ENCODE results near the gene KCNMA1. TPM values are rescaled to one million over a fixed set of nuclear protein-coding genes. Genes with fewer than 3 reads are reported as not detected.

The KCNMA1 gene
- polyA plus RNA-seq, 1 donor from 2014 or later: 60.8 TPM

- no peaks in the 10 kb centered on the region for H3F3A ChIP-seq (ENCODE audit: insufficient read depth, low read length, poor library complexity, severe bottlenecking)
- no peak overlapping the region for H3K27ac ChIP-seq (ENCODE audit: low read length)
- H3K9ac ChIP-seq (ENCODE audit: low read length): no peak overlapping the region
- H3K9me3 ChIP-seq (ENCODE audit: low read length): no peaks in the 10 kb centered on the region
- H3K36me3 ChIP-seq (ENCODE audit: insufficient read depth, low read length): no peaks in the 10 kb centered on the region
- no peaks in the 10 kb centered on the region for H3K79me2 ChIP-seq (replicated peaks; ENCODE audit: insufficient read depth, low read length)
- no peak overlapping the region for H3K4me2 ChIP-seq (ENCODE audit: low read length)
- H3K4me3 ChIP-seq (ENCODE audit: low read length): no peak overlapping the region
- H3K27me3 ChIP-seq (ENCODE audit: insufficient read depth, low read depth, low read length): no peaks in the 10 kb centered on the region
- no peak overlapping the region for H2AFZ ChIP-seq (ENCODE audit: low read depth, low read length)
- TF ChIP-seq TAF1 (IDR thresholded peaks at IDR 0.05; ENCODE audit: low read depth) (no peak), REST (IDR thresholded peaks at IDR 0.05; ENCODE audit: borderline replicate concordance) (no peak), EP300 (conservative IDR thresholded peaks at IDR 0.05; ENCODE audit: poor library complexity, severe bottlenecking) (no peak), EZH2 (IDR thresholded peaks at IDR 0.05; ENCODE audit: borderline replicate concordance, insufficient read depth, low read length, poor library complexity, severe bottlenecking) (no peak)
- no peaks in the 10 kb centered on the region for H4K20me1 ChIP-seq (ENCODE audit: insufficient read depth)
- H3K9me2 ChIP-seq (ENCODE audit: insufficient read depth, low read length): no peaks in the 10 kb centered on the region
Measured at GRCh38 chr10:77231884-77232610, 405.6 kb downstream of the KCNMA1 start.

- H3K79me2 ChIP-seq (replicated peaks; ENCODE audit: insufficient read depth, low read length): no peaks in the 10 kb centered on the region
- no peaks in the 10 kb centered on the region for H3K9me2 ChIP-seq (ENCODE audit: insufficient read depth, low read length)
Measured at GRCh38 chr10:77231375-77231774, 406.2 kb downstream of the KCNMA1 start.

GRCh38 chr10:77230194-77230593, 407.4 kb downstream of the KCNMA1 start:
- Histone ChIP-seq H3K4me3 (ENCODE audit: low read length) (no peak overlapping the region), H3K4me2 (ENCODE audit: low read length) (no peak overlapping the region), H3K79me2 (replicated peaks; ENCODE audit: insufficient read depth, low read length) (no peaks in the 10 kb centered on the region), H3K36me3 (ENCODE audit: insufficient read depth, low read length) (no peaks in the 10 kb centered on the region), H3K27ac (ENCODE audit: low read length) (no peak overlapping the region), H3F3A (ENCODE audit: insufficient read depth, low read length, poor library complexity, severe bottlenecking) (no peaks in the 10 kb centered on the region), H3K9me2 (ENCODE audit: insufficient read depth, low read length) (no peaks in the 10 kb centered on the region), H3K27me3 (ENCODE audit: insufficient read depth, low read depth, low read length) (no peaks in the 10 kb centered on the region), H3K9ac (ENCODE audit: low read length) (no peak overlapping the region), H3K9me3 (ENCODE audit: low read length) (no peaks in the 10 kb centered on the region), H4K20me1 (ENCODE audit: insufficient read depth) (no peaks in the 10 kb centered on the region), H2AFZ (ENCODE audit: low read depth, low read length) (no peak overlapping the region)
- no peak for TF ChIP-seq EP300 (conservative IDR thresholded peaks at IDR 0.05; ENCODE audit: poor library complexity, severe bottlenecking)
- no peak for TF ChIP-seq SMC3 (conservative IDR thresholded peaks at IDR 0.05; ENCODE audit: poor library complexity)
- TF ChIP-seq MXI1 (conservative IDR thresholded peaks at IDR 0.05; ENCODE audit: poor library complexity, severe bottlenecking): no peak
- TF ChIP-seq TAF1 (IDR thresholded peaks at IDR 0.05; ENCODE audit: low read depth): no peak
- no peak for TF ChIP-seq POLR2AphosphoS5 (IDR thresholded peaks at IDR 0.05)
- TF ChIP-seq REST (IDR thresholded peaks at IDR 0.05; ENCODE audit: borderline replicate concordance): no peak
- TF ChIP-seq CTCF (IDR thresholded peaks at IDR 0.05; ENCODE audit: poor library complexity, severe bottlenecking): no peak
- TF ChIP-seq RAD21 (conservative IDR thresholded peaks at IDR 0.05): no peak
- no peak for TF ChIP-seq EZH2 (IDR thresholded peaks at IDR 0.05; ENCODE audit: borderline replicate concordance, insufficient read depth, low read length, poor library complexity, severe bottlenecking)

More at GRCh38 chr10:77231375-77231774, 406.2 kb downstream of the KCNMA1 start:
- TF ChIP-seq EP300 (conservative IDR thresholded peaks at IDR 0.05; ENCODE audit: poor library complexity, severe bottlenecking): no peak
- Histone ChIP-seq H3K27me3 (ENCODE audit: insufficient read depth, low read depth, low read length) (no peaks in the 10 kb centered on the region), H3K4me3 (ENCODE audit: low read length) (no peak overlapping the region), H3K27ac (ENCODE audit: low read length) (peak overlapping the region; percentile 16), H3K4me2 (ENCODE audit: low read length) (no peak overlapping the region), H2AFZ (ENCODE audit: low read depth, low read length) (no peak overlapping the region), H4K20me1 (ENCODE audit: insufficient read depth) (no peaks in the 10 kb centered on the region), H3K9ac (ENCODE audit: low read length) (no peak overlapping the region), H3K36me3 (ENCODE audit: insufficient read depth, low read length) (no peaks in the 10 kb centered on the region), H3F3A (ENCODE audit: insufficient read depth, low read length, poor library complexity, severe bottlenecking) (no peaks in the 10 kb centered on the region), H3K9me3 (ENCODE audit: low read length) (no peaks in the 10 kb centered on the region)

Measured in neural cell (in vitro differentiated cells).